ENCODE results near the gene ATP5F1E. TPM values are rescaled to one million over a fixed set of nuclear protein-coding genes. Genes with fewer than 3 reads are reported as not detected.
A peak's percentile ranks its signal among the peaks of the same experiment; 100 is the strongest.

Gene ATP5F1E
- total RNA-seq, 1 experiment from 2014 or later = 52.7 TPM

DNA sequence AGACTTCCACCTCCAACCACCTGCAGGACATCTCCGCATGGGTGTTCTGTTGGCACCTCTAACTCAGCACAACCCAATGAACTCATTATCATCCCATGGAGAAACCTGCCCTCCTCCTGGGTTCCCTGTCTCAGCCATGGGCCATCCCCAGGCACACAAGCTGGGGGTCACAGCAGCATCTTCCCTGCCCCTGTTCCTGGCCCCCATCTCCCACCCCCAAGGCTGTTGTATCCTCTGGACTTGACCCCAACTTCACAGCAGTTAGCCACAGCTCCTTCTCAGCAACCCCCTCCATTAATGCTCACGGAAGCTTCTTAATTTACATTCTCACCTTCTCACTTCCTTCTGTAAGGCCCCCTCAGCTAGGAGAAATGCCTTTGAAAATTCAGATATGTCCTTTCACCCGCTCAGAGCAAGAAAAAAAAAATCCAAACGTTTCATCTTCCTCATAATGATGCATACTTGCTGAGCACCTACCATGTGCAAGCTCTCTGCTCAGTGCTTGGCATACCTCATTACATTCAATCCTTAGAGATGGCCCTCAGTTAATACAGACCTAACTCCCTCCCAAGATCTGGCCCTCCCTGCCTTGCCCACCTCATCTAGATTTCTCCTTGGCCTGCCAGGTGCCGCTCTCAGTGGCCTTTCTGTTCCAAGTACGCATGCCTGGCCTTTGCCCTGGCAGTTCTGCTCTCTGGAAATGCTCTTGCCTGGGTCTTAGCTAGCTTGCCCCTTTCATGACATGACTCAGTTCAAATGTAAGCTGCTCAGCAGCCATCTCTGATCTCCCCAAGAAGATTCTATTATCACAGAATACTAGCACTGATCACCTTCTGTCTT is 53.6 kb downstream of the ATP5F1E start:
- peaks cover 4 to 8% of the 10 kb centered on the region in 2 experiments; a peak in 2 of 5 replicates for H3K9me3 Mint-ChIP-seq
- no peak overlapping the region; a peak in 1 of 7 replicates for H3K27ac Mint-ChIP-seq
- TF ChIP-seq, protein P1, sequence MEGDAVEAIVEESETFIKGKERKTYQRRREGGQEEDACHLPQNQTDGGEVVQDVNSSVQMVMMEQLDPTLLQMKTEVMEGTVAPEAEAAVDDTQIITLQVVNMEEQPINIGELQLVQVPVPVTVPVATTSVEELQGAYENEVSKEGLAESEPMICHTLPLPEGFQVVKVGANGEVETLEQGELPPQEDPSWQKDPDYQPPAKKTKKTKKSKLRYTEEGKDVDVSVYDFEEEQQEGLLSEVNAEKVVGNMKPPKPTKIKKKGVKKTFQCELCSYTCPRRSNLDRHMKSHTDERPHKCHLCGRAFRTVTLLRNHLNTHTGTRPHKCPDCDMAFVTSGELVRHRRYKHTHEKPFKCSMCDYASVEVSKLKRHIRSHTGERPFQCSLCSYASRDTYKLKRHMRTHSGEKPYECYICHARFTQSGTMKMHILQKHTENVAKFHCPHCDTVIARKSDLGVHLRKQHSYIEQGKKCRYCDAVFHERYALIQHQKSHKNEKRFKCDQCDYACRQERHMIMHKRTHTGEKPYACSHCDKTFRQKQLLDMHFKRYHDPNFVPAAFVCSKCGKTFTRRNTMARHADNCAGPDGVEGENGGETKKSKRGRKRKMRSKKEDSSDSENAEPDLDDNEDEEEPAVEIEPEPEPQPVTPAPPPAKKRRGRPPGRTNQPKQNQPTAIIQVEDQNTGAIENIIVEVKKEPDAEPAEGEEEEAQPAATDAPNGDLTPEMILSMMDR (conservative IDR thresholded peaks at IDR 0.05) = no peak
- peak overlapping the region in 1 of 2 experiments; percentile 60; a peak in 2 of 5 replicates for H3K4me3 Mint-ChIP-seq
- no peak overlapping the region for H2AK5ac ChIP-seq (ENCODE audit: insufficient read length, low read length)
- no peak overlapping the region for H3K23ac ChIP-seq (ENCODE audit: insufficient read length, low read depth, low read length)
- peaks cover 10% of the 10 kb centered on the region; the same call in 1 of the 2 replicates for H3K79me2 ChIP-seq (ENCODE audit: insufficient read depth, low read length)
- H3K9ac ChIP-seq (ENCODE audit: extremely low read depth, insufficient read length, low read length) = no peak overlapping the region
- no peak overlapping the region for H4K91ac ChIP-seq (ENCODE audit: insufficient read length, low read depth, low read length)
- peaks cover 0 to 15% (median 7%) of the 10 kb centered on the region in 3 experiments; a peak in 6 of 7 replicates for H3K36me3 Mint-ChIP-seq (ENCODE audit: insufficient read depth in 1 of 3, low read depth in 3 of 3)
- H3K4me1 Mint-ChIP-seq = peaks cover 20 to 21% of the 10 kb centered on the region in 2 experiments
- no peak overlapping the region for H2BK20ac ChIP-seq (ENCODE audit: low read depth, low read length, poor library complexity, severe bottlenecking)
- peaks cover 6% of the 10 kb centered on the region for H3K23me2 ChIP-seq (ENCODE audit: insufficient read length, low read depth, low read length, poor library complexity, severe bottlenecking)
- H3T11ph ChIP-seq (ENCODE audit: low read length) = no peak overlapping the region
- H3K4me2 ChIP-seq (ENCODE audit: insufficient read depth, insufficient read length, low read length) = no peak overlapping the region
- no peak overlapping the region for H2BK120ac ChIP-seq (ENCODE audit: low read depth, low read length, poor library complexity, severe bottlenecking)
- DNase-seq = no peak
- no CpG with 5 or more reads among the region's 6 CpGs for WGBS (ENCODE audit: extremely low coverage, insufficient read length, low lambda C conversion rate)
- H2AFZ ChIP-seq (ENCODE audit: low read length) = no peak overlapping the region
- H4K8ac ChIP-seq (replicated peaks; ENCODE audit: insufficient read length, low read depth, low read length) = no peak overlapping the region
- H2BK15ac ChIP-seq (ENCODE audit: low read depth, low read length) = no peak overlapping the region
- H4K5ac ChIP-seq (ENCODE audit: insufficient read length, low read depth, low read length) = no peak overlapping the region
- H2BK5ac ChIP-seq (ENCODE audit: insufficient read length, low read length) = no peak overlapping the region
- no peak overlapping the region for H3K14ac ChIP-seq (ENCODE audit: insufficient read depth, low read length)
- no peak overlapping the region for H2BK12ac ChIP-seq (ENCODE audit: insufficient read length, low read depth, low read length)
- H3K27me3 Mint-ChIP-seq (ENCODE audit: low read depth) = peaks cover 12% of the 10 kb centered on the region
- no peak overlapping the region for H3K4ac ChIP-seq (ENCODE audit: low read depth, low read length)
- no peak overlapping the region for H3K27ac ChIP-seq (ENCODE audit: insufficient read length, low read depth, low read length)
- H3K18ac ChIP-seq (ENCODE audit: insufficient read length, low read depth, low read length) = no peak overlapping the region
- H3K27me3 ChIP-seq (ENCODE audit: insufficient read depth, low read length) = no peaks in the 10 kb centered on the region
- no peaks in the 10 kb centered on the region for H3K9me3 ChIP-seq (ENCODE audit: control insufficient read depth, low read depth, low read length)
- H3K4me1 ChIP-seq (ENCODE audit: insufficient read depth, low read length) = peaks cover 4% of the 10 kb centered on the region; the same call in 1 of the 2 replicates
- no peaks in the 10 kb centered on the region for H3K79me1 ChIP-seq (ENCODE audit: insufficient read depth, low read depth, low read length, poor library complexity, severe bottlenecking)
- H3K56ac ChIP-seq (ENCODE audit: insufficient read length, low read depth, low read length) = no peak overlapping the region
- no peaks in the 10 kb centered on the region for H4K20me1 ChIP-seq (ENCODE audit: control insufficient read depth, insufficient read depth, insufficient read length)
